GM21515 (cell line): Measurements from ENCODE around the gene MUC5AC.

ENCODE experiments used
- ATAC-seq: cut with Tn5 transposase; IDR thresholded peaks from one replicate; pipeline ENCODE4 v1.9.1; 2021; ENCODE audit not compliant: unreplicated experiment

The MUC5AC gene

GRCh38 chr11:1120532-1121330 is 37.0 kb upstream of the MUC5AC start:
- ATAC-seq = no peak

GRCh38 chr11:1121331-1121812 is 36.4 kb upstream of the MUC5AC start:
- no peak for ATAC-seq

- no peak for ATAC-seq
Measured at GRCh38 chr11:1121813-1122663, 35.7 kb upstream of the MUC5AC start.

- ATAC-seq = no peak
Measured at GRCh38 chr11:1122664-1123002, 35.1 kb upstream of the MUC5AC start.

GRCh38 chr11:1123970-1124369 is 33.8 kb upstream of the MUC5AC start:
- no peak for ATAC-seq

- ATAC-seq = no peak
Measured at GRCh38 chr11:1125803-1126202, 31.9 kb upstream of the MUC5AC start.

- ATAC-seq = no peak
Measured at GRCh38 chr11:1126491-1126926, 31.2 kb upstream of the MUC5AC start.

- no peak for ATAC-seq
Measured at GRCh38 chr11:1126935-1127663, 30.7 kb upstream of the MUC5AC start.

- no peak for ATAC-seq
Measured at GRCh38 chr11:1127664-1128162, 30.0 kb upstream of the MUC5AC start.

GRCh38 chr11:1128311-1129142 is 29.2 kb upstream of the MUC5AC start:
- ATAC-seq = no peak

GRCh38 chr11:1129143-1129610 is 28.6 kb upstream of the MUC5AC start:
- ATAC-seq = no peak

- ATAC-seq = no peak
Measured at GRCh38 chr11:1129611-1130160, 28.1 kb upstream of the MUC5AC start.

GRCh38 chr11:1130276-1131032 is 27.3 kb upstream of the MUC5AC start:
- no peak for ATAC-seq

GRCh38 chr11:1131033-1131911 is 26.5 kb upstream of the MUC5AC start:
- no peak for ATAC-seq

GRCh38 chr11:1134848-1135445 is 22.8 kb upstream of the MUC5AC start:
- no peak for ATAC-seq

- no peak for ATAC-seq
Measured at GRCh38 chr11:1138097-1138496, 19.7 kb upstream of the MUC5AC start.

GRCh38 chr11:1139441-1140083 is 18.2 kb upstream of the MUC5AC start:
- no peak for ATAC-seq
